Stimulated activated CD8-positive, alpha-beta memory T cell treated with anti-CD3 and anti-CD28 coated beads, Interleukin-15, amount 100 ng/mL, for 1 hour (primary cell): ENCODE measurements around the gene ABHD12.
"Not testable (repeated sequence)": the region's sequence is repeated elsewhere in the genome, so short reads cannot be mapped to it uniquely, and the experiment has no call there.

Source experiments
- DNase-seq: peaks from one replicate; pipeline ENCODE4 v3.0.0-alpha.2; 2020; ENCODE audit warnings: low read depth

Gene ABHD12

GRCh38 chr20:25353747-25354705 lies 36.6 kb downstream of the ABHD12 start:
- no peak for DNase-seq

GRCh38 chr20:25353353-25353746 lies 37.3 kb downstream of the ABHD12 start:
- DNase-seq = no peak

GRCh38 chr20:25352746-25353145 lies 37.9 kb downstream of the ABHD12 start:
- DNase-seq = no peak

- no peak for DNase-seq
Observed at GRCh38 chr20:25351024-25351360, 39.6 kb downstream of the ABHD12 start.

- DNase-seq = no peak
Observed at GRCh38 chr20:25346349-25346748, 44.3 kb downstream of the ABHD12 start.

GRCh38 chr20:25345721-25346120 lies 44.9 kb downstream of the ABHD12 start:
- no peak for DNase-seq

GRCh38 chr20:25344634-25345033 lies 46.0 kb downstream of the ABHD12 start:
- DNase-seq = no peak

GRCh38 chr20:25341716-25342680 lies 48.6 kb downstream of the ABHD12 start:
- no peak for DNase-seq

GRCh38 chr20:25340380-25340779 lies 50.3 kb downstream of the ABHD12 start:
- no peak for DNase-seq

GRCh38 chr20:25339608-25340007 lies 51.0 kb downstream of the ABHD12 start:
- DNase-seq = no peak

- DNase-seq = no peak
Observed at GRCh38 chr20:25338112-25339023, 52.3 kb downstream of the ABHD12 start.

GRCh38 chr20:25336561-25337422 lies 53.8 kb downstream of the ABHD12 start:
- DNase-seq = no peak

GRCh38 chr20:25334972-25335371 lies 55.7 kb downstream of the ABHD12 start:
- DNase-seq = not testable (repeated sequence)

GRCh38 chr20:25328954-25329498 lies 61.6 kb downstream of the ABHD12 start:
- DNase-seq = no peak

GRCh38 chr20:25327521-25328235 lies 63.0 kb downstream of the ABHD12 start:
- DNase-seq = no peak

- no peak for DNase-seq
Observed at GRCh38 chr20:25325997-25326396, 64.6 kb downstream of the ABHD12 start.

- DNase-seq = no peak
Observed at GRCh38 chr20:25325073-25325472, 65.6 kb downstream of the ABHD12 start.

GRCh38 chr20:25324412-25324811 lies 66.2 kb downstream of the ABHD12 start:
- DNase-seq = no peak

GRCh38 chr20:25323496-25324246 lies 67.0 kb downstream of the ABHD12 start:
- no peak for DNase-seq
